Activated CD4-positive, alpha-beta T cell treated with anti-CD3 and anti-CD28 coated beads for 48 hours (primary cell): ENCODE measurements around the gene S100PBP.
A peak's percentile ranks its signal among the peaks of the same experiment; 100 is the strongest.

Experiments used
- DNase-seq: peaks from one replicate; pipeline ENCODE4 v3.0.0-alpha.2; 2020

The S100PBP gene

DNA sequence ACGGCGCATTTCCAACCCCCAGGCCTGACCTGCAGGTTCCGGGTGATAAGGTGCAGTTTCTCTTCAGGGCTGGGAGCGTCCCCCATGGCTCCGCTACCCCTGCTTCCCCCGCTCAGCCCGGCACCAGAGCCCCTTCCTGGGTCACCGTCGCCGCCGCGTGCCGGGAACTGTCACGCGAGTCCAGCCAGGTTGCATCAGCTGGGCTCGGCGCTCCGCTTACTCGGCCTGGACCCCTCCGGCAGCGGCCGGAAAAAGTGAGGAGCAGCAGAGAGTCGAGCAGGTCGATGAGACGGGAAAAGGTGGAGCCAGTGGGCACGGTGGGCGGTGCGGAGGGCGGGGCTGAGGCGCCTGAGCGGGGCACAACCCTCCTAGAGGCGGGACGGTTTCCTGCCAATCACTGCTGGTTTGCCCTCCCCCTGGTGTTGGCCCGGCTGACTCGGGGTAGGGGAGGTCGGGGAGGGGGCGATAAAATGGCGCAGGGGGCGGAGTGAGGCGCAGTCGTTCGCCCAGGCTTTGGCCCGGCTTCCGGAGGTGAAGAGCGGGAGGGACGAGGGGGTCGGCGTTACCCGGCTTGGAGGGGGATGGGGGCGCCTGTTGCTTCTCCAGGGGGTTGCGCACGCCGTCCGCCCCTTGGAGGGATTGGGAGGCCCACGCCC, at the start of gene S100PBP, which contains the start of gene YARS1:
Gene S100PBP (plus strand): TSS at position 495 of the 656 bp plus-strand sequence. CDS start 8,447 bp downstream, outside the sequence.
Gene YARS1 (minus strand): TSS at position 200 of the 656 bp plus-strand sequence. CDS start 114 bp downstream, at position 86.
- peak; percentile 100 for DNase-seq

DNA sequence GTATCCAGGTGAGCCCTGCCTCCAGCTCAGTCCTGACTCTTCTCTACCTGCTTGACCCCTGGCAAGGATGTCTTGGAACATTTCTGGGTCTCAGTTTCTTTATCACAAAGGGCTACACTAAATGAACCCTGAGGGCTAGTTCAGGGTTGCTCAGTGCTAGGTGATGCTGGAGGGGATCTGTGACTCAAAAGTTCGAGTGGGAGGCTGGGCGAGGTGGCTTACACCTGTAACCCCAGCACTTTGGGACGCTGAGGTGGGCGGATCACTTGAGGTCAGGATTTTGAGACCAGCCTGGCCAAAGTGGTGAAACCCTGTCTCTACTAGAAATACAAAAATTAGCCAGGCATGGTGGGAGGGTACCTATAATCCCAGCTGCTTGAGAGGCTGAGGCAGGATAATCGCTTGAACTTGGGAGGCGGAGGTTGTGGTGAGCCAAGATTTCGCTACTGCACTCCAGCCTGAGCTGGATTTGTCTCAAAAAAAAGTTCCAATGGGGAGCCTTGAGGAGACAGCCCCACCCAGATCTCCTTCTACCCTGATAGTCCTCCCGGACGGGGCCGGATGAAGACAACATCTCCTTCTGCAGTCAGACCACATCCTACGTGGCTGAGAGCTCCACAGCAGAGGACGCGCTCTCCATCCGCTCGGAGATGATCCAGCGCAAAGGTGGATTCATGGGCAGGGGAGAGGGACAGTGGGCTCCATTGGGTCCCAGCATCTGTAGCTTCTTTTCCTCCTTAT, 49.2 kb upstream of the S100PBP start:
- DNase-seq = no peak

DNA sequence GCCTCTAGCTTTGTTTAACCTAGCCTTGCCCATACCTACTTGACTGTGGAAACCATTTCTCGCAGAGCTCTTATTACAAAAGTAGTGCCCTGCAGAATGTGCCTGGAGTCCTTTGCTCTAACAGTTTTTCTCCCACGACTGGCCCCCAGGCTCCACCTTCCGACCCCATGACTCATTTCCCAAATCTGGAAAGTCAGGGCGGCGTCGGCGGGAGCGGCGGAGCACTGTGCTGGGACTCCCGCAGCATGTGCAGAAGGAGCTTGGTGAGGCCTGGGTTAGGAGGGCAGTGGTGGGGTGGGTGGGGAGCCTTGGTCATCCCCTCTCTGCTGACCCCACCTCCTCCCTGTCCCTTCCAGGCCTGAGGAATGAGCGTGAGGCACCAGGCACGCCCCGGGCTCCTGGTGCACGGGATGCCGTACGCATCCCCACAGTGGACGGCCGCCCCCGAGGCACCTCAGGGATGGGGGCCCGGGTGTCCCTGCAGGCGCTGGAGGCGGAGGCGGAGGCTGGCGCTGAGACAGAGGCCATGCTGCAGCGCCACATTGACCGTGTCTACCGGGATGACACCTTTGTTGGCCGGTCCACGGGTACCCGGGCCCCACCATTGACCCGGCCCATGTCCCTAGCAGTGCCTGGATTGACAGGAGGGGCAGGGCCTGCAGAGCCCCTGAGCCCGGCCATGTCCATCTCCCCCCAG, 47.8 kb upstream of the S100PBP start:
- no peak for DNase-seq

DNA sequence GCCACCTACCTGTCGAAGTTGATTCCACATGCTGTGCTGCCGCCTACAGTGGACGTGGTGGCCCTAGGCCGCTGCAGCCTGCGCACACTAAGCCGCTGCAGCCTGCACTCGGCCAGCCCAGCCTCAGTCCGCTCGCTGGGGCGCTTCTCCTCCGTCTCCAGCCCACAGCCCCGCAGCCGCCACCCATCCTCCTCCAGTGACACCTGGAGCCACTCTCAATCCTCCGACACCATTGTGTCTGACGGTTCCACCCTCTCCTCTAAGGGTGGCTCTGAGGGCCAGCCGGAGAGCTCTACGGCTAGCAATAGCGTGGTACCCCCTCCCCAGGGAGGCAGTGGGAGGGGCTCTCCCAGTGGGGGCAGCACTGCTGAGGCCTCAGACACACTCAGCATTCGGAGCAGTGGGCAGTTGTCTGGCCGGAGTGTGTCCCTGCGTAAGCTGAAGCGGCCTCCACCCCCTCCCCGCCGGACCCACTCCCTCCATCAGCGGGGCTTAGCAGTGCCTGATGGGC, 47.2 kb upstream of the S100PBP start:
- DNase-seq = no peak

DNA sequence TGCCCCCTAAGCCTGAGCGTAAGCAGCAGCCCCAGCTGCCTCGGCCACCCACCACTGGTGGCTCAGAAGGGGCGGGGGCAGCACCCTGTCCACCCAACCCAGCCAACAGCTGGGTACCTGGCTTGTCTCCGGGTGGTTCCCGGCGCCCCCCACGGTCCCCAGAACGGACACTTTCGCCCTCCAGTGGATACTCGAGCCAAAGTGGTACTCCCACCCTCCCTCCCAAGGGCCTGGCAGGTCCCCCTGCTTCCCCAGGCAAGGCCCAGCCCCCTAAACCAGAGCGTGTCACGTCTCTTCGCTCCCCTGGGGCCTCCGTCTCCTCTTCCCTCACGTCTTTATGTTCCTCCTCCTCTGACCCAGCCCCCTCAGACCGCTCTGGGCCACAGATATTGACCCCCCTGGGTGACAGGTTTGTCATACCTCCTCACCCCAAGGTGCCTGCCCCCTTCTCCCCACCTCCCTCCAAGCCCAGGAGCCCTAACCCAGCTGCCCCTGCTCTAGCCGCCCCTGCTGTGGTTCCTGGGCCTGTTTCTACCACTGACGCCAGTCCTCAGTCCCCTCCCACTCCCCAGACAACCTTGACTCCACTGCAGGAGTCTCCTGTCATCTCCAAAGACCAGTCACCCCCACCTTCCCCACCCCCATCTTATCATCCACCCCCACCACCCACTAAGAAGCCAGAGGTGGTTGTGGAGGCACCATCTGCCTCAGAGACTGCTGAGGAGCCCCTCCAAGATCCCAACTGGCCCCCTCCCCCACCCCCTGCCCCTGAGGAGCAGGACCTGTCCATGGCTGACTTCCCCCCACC, 46.5 kb upstream of the S100PBP start:
- DNase-seq = no peak

DNA sequence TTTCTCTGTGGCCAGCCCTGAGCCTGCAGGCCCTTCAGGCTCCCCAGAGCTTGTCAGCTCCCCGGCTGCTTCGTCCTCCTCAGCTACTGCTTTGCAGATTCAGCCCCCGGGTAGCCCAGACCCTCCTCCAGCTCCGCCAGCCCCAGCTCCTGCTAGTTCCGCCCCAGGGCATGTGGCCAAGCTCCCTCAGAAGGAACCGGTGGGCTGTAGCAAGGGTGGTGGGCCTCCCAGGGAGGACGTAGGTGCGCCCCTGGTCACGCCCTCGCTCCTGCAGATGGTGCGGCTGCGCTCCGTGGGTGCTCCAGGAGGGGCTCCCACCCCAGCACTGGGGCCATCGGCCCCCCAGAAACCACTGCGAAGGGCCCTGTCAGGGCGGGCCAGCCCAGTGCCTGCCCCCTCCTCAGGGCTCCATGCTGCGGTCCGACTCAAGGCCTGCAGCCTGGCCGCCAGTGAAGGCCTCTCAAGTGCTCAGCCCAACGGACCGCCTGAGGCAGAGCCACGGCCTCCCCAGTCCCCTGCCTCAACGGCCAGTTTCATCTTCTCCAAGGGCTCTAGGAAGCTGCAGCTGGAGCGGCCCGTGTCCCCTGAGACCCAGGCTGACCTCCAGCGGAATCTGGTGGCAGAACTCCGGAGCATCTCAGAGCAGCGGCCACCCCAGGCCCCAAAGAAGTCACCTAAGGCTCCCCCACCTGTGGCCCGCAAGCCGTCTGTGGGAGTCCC, 45.7 kb upstream of the S100PBP start:
- DNase-seq = no peak

DNA sequence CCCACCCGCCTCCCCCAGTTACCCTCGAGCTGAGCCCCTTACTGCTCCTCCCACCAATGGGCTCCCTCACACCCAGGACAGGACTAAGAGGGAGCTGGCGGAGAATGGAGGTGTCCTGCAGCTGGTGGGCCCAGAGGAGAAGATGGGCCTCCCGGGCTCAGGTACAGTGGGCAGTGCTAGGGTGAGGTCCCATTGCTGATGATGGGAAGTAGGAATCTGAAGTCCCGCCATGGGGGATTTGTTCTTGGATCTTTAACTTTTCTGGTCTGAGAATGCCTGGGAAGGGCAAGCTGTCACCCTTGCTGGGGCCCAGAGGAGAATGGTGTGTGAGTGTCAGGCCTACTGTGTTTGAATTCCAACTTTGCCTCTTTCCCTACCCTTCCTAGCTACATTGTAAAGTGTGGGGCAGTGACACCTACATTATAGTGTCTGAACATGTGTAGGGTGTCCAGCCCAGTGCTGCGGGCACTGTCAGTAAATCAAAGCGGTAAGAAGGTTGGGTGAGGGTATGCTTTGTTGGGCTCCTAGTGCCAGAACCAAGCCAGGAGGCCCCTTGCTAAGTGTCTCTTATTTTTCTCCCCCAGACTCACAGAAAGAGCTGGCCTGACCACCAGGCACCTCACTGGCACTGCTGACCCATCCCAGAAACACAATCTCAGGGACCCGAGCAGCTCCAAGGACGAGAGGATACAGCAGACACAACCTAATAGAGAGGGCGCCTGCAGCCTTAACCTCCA, 45.0 kb upstream of the S100PBP start:
- no peak for DNase-seq

DNA sequence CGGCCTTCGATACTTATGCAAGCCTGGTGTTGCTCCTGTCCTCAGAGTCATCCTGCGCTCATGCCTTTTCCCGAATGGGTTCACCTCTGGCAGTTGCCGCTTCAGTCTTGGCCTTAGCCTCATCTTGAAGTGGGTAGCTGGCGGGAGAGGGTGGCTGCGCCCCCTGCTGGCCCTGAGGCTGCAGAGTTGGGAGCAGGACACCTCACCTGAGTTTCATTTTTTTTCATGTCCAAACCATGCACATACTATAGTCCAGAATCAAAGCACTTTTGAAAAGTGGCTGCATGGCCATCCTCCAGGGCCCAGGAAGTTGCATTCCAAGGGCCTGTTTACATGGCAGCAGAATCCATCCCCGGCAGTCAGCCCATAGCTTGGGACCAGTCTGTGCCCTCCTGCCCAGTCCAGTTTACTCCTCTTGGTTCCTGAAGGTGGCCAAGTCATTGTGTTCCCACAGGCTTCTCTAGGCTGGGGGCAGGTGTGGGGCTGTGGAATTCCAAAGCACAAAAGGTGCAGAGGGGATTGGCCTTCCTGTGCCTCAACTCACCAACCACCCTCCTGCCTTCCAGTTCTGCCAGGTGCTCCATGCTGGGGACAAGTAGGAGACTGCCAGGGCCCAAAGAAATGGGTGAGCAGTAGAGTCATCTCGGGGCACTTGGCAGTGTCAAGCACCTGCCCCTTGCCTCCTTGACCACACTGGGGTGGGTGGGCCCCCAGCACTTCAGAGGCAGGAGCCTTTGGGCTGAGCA, 44.3 kb upstream of the S100PBP start:
- DNase-seq = peak; percentile 84

DNA sequence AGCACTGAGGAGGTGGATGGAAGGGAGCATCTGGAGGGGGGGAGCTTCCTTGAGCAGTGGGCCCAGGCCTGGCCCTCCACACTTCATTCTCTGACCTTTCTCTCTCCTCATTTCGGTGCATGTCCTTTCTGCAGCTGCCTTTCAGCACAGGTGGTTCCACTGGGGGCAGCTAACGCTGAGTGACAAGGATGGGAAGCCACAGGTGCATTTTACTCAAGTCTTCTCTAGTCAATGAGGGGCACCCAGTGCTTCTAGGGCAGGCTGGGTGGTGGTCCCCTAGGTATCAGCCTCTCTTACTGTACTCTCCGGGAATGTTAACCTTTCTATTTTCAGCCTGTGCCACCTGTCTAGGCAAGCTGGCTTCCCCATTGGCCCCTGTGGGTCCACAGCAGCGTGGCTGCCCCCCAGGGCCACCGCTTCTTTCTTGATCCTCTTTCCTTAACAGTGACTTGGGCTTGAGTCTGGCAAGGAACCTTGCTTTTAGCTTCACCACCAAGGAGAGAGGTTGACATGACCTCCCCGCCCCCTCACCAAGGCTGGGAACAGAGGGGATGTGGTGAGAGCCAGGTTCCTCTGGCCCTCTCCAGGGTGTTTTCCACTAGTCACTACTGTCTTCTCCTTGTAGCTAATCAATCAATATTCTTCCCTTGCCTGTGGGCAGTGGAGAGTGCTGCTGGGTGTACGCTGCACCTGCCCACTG, 43.5 kb upstream of the S100PBP start:
- no peak for DNase-seq

DNA sequence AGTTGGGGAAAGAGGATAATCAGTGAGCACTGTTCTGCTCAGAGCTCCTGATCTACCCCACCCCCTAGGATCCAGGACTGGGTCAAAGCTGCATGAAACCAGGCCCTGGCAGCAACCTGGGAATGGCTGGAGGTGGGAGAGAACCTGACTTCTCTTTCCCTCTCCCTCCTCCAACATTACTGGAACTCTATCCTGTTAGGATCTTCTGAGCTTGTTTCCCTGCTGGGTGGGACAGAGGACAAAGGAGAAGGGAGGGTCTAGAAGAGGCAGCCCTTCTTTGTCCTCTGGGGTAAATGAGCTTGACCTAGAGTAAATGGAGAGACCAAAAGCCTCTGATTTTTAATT, 43.0 kb upstream of the S100PBP start:
- DNase-seq = no peak

DNA sequence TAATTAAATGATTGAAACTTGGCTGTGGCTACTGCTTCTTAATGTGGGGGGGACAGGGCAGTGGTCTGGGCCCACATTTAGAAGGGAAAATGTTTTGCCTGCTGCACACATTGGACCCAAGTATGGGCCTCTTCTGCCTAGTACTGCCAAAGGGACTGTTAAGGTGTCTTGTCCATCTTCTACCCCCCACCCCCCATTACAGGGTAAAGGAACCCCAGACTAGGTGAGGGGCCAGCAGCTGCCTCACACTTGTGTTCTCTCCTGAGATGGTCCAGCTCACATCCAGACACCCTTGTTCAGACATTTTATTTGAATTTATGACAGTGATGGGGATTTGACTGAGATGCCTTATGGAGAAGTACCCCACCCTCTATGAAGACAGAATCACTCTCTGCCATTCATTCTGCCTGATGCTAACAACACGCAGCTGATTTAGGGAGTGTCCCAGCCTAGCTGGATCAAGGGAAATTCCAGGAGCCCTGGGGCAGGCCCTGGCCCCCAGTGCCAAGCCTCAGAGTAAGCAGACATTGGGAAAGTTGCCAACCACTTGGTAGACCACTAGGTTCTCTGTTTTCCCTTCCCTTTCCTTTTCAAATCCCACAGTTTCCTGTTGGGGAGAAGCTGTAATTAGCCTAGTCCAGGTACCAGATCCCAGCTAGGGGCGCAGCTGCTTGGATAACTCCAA, 42.4 kb upstream of the S100PBP start:
- DNase-seq = no peak

DNA sequence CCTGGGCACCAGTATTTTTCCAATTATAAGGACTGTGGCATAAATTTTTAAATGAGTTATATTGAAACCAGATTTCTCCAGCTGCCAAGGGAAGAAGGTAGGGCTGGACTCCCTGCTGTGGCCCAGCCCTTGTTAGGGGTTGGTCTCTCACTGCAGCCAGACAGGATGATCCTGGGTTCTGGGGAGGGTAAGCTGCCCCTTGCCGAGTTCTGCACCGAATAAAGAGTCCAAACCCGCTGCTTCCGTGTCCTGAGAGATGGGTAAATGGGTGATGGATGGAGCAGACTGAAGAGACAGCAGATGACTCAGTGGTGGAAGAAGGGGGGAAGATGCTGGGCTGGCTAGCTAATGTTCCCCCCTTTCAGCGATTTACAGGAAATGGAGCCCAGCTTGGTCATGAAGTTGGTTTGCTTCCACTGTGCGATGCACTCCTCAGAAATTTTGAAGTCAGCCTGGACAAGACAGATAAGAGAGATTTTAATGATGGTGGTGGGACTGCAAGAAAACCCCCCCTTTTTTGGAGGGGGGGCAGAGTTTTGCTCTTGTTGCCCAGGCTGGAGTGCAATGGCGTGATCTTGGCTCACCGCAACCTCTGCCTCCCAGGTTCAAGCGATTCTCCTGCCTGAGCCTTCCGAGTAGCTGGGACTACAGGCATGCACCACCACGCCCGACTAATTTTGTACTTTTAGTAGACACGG, 41.7 kb upstream of the S100PBP start:
- no peak for DNase-seq

DNA sequence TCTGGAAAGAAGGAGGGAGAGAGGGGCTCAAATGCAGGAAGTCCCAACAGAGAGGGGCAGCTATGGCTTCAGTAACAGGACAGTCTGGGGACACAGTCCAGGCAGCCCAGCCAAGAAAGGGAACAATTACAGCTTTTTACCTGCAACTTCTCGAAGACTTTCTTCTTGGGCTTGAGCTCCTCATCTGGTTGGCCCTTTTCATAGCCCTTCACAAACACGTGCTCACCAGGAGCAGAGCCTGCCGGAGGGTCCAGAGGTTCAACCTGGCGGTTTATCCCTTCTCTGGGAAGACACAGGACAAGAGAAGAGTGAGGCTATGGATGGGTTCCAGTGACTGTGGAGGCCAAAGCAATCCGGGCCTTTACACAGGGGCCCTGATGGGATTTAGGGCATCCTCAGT, 38.2 kb upstream of the S100PBP start:
- no peak for DNase-seq

DNA sequence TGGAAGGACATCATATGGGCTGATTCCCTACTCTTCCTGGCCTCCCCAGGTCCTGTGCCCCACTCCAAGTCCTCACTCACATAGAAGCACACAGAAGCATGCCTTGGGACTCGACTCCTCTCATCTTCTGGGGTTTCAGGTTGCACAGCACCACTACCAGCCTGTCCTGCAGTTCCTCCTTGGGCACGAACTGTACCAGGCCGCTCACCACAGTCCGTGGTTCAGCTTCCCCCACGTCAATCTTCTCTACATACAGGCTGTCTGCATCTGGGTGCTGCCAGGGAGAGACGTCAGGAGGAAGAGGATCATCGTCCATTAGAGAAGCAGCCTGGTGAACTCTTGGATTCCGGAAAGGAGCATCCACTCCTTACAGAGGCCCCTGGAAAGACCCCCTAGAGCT, 37.4 kb upstream of the S100PBP start:
- DNase-seq = no peak

DNA sequence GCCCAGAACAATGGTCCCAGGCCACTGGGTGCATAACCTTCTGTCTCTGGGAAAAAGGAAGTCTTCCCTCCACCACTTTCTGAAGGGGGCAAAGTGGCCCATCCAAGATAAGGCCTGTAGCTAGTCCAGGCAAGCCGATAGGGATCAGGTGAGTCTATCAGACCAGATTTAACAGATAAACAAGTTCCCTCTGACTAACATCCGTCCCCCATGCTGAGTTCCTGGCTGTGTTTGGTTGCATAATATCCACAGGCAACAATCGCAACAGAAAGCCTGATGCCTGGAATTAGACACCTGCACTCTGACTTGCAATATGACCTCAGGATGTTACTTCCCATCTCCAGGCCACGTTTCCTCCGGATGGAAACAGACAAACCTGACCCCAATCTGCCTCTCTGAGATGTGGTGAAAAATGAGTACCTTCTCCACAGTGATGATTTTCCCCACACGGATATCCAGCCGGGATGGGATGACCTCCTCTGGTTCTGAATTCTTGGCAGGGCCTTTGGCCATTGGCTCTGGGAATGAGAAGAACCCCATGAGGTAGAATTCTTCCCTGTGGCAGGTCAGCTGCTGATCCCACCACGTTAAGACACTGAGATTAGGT, 36.7 kb upstream of the S100PBP start:
- DNase-seq = no peak

DNA sequence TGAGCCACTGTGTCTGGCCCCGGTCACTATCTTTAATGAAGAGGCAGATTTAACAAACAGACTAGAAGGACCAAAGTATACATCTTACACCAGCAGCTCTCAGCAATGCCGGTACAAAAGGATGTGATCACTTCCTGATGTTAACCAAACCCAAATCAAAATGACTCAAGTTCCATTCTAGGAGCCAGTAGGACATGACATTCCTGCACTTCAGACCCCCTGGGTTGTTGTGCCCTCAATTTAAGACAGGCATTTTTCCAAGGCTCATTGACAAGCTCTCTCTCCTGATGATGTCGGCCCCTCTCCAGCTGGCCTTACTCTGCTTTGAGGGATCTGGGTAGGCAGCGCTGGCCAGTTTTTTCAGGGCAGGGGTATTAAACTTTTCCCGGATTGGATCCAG, 35.4 kb upstream of the S100PBP start:
- DNase-seq = no peak

DNA sequence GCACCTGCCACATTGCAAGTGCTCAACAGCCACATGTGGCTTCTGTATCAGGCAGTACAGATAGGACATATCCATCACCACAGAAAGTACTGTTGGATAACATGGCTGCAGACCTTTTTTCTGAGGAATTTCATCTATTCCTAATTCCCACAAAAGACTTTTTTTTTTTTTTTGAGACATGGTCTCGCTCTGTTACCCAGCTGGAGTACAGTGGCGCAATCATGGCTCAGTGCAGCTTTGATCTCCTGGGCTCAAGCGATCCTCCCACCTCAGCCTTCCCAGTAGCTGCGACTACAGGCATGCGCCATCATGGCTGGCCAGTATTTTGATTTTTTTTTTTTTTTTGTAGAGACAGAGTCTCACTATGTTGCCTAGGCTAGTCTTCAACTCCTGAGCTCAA, 33.6 kb upstream of the S100PBP start:
- no peak for DNase-seq

DNA sequence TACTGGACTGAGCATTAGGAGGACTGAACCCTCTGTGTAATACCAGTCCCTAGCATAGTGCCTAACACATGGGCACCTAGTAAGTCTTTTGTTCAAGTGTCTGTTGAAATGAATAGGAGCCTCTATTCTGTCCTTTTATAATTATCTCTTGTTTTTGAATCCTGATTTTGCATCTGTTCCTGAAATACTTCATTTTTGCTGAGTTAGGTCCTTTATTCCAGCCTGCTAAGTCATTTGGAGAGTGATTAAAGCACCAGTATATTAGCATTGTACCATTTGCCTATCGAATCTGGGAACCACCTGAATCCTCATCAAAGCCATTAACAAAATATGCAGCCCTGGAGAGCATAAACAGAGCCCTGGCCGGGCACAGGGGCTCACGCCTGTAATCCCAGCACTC, 32.6 kb upstream of the S100PBP start:
- DNase-seq = no peak
